Amniotic epithelial cell (primary cell): ENCODE results near the gene SIX5.
"Not testable (repeated sequence)": the region's sequence is repeated elsewhere in the genome, so short reads cannot be mapped to it uniquely, and the experiment has no call there.

Source experiments
- DNase-seq: peaks from one replicate; pipeline ENCODE4 v3.0.0-alpha.2; 2010; ENCODE audit warnings: low read depth

The SIX5 gene

DNA sequence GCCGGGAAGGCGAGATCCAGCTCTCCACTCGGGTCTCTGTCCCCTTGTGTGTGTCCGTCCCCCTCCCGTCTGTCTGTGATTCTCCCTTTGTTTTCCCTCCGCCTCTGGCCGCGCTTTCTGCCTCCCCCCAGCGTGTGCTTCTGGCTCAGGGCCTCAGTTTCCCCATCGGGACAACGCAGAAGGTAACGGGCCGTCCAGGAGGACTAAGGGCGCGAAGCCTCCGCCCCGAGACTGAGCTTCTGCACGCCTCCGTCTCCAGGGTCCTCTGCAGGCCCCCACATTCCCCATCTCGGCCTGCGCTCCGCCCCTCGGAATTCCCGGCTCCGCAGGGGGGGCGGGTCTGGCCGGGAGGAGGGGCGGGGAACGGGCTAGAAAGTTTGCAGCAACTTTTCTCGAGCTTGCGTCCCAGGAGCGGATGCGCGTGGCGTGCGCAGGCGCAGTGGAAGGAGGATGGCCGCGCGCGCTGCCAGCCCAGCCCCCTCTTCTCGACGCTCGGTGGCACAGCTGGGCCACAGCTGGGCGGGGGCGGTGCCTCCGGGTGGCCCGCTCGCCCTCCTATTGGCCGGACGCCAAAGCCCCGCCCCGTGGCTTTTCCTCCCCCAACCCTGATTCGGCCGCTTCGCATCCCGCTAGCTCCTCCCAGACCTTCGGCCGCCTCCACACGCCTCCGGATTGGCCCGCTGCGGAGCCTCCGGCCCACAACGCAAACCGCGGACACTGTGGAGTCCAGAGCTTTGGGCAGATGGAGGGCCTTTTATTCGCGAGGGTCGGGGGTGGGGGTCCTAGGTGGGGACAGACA is at the start of gene SIX5:
Gene SIX5, minus strand, starts transcription at position 269 of the 799 bp plus-strand sequence. CDS start 408 bp downstream, outside the sequence.
- peak; percentile 94 for DNase-seq

DNA sequence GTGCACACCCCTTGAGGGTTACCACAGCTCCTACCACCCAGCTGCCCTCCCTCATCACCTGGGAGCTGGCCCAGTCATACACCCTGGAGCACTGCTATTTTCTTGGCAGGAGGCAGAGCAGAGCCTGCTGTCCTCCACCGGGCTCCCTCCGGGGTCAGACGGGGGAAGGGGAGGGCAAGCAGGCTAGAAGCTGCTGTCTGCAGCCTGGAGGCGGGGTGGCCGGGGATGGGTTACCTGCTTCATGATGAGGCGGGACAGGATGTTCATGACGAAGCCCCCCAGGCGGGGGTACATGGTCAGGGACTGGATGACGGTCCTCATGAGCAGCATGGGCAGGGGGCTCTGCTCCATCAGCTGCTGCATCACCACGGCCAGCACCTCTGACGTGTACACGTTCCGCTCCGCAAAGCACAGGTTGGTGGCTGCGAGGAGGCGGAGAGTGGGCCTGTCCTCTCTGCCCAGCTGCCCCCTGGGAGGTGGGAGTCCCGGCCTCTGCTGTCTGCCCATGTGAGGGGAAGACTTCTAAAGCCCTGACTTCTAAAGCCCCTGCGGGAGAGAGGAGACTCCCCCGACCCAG is 48.8 kb upstream of the SIX5 start:
- no peak for DNase-seq

DNA sequence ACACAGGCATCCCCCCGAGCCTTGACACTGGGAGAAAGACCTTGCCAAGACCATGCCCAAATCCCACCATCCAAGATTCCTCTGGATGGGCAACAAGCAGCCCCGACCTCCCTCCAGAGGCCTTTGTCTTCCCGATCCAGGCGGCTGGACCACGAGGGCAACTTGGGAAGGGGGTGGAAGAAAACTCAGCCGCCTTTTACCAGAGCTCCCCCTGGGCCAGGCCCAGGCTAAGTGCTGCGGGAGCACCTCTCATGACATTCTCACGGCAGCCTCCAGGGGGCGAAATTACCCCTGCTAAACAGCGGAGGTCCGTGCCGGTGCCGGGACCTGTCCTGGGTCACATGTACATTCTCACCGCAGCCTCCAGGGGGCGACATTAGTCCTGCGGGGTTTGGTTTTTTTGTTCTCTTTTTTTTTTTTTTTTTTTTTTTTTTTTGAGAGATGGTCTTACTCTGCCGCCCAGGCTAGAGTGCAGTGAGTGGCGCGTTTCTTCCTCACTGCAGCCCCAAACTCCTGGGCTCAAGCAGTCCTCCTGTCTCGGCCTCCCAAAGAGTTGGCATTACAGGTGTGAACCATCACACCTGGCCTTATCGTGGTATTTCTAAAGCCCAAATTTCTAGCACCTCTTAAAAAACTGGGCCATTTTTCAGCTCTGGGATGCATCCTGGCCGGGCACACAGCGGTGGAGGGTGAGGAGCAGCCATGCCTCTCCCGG is 48.1 kb upstream of the SIX5 start:
- DNase-seq: peak; percentile 85

DNA sequence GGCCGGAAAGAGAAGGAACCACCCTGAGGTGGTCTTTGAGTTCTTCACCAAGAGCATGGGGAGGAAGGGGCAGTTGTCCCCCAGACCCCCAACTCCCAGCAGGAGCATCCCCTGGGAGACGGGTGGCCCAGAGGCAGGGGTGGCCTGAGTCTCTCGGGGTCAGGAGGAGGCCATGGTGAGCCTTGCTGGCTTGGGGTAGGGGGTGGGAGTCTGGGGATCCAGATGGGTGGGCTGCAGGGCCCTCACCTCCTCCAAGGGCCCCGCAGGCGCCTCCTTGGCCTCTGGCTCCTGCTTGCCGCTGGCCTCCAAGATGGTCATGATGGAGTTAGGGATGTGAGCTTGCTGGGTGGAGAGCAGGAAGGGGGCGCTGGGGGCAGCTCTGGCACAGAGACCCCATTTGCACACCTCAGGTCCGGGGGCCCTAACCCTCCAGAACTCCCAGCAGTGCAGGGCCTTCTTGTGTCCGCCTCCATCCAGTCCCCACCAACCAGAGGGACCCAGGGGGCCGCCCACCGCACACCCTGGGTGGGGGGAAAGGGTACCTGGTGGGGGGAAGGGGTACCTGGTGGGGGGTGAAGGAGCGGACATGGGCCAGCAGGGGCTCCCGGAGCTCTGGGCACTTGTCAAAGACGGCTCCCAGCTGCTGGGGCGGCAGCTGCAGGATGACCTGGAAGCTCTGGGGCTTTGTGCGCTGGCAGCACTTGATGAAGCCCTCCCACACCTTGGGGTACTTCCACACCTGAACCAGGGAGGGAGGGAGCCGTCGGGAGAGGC is 47.4 kb upstream of the SIX5 start:
- DNase-seq: no peak

DNA sequence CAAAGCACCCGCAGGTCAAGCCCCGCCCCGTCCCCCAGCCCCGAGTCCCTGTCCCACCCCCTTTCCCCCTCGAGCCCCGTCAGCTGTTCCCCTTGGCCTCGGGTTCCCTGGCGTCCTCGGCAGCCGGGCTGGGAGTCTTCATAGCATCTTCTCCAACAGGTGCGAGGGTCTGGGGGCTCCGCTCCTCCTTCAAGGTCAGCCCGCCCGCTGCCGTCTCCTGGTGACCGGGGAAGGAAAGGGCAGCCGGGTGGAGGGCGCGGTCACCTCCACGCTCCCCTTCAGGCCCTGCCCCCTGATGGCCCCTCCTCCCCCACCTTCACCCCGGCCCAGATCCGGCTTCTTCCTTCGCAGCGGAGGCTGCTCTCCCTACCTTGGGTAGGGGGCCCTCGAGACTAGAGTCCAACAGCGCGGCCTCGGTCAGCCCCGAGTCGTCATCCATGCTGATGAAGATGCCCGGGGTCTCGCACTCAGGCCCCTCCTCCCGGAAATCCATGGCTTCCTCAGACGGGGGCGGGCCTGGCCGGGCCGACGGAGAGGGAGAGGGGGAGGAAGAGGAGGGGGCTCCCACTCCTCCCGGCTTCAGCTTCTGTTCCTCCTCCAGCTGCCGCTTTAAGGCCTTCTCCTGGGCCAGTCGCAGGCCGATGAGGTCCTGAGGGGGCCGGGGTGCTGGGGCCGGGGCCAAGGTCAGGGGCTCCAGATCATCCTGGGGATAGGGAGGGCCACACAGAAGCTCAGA is 46.6 kb upstream of the SIX5 start:
- no peak for DNase-seq

DNA sequence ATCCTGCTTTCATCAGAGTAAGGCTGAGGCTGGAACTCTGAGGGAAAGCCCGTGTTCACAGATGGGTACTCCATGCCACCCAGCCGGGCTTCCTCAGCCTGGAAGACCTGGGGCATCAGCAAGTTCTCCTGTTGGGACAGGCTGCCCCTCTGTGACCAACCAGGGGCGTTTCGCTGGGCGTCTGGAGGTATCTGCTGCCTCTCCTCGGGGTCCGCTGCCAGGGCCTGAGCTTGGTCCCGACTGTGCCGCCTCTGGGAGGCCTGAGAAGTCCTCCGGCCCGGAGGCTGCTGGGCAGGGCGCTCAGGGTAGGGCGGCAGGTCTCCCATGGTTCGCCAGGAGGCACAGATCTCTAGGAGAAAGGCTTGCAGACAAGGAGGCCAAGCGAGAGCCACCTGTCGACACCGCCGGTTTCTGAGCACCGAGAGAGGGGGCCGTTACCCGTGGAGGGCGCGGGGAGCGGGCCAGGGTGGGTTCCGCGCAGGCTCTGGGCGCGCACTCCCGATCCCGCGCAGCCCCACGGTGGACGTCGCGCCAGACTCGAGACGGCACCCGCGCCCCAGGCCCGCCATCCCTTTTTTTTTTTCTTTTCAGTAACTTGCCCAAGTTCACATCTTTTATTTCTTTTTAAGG is 45.9 kb upstream of the SIX5 start, which contains the start of gene RSPH6A:
Gene RSPH6A, minus strand, starts transcription at position 458 of the 630 bp plus-strand sequence. Its CDS starts 132 bp downstream, at position 326.
- DNase-seq: no peak

DNA sequence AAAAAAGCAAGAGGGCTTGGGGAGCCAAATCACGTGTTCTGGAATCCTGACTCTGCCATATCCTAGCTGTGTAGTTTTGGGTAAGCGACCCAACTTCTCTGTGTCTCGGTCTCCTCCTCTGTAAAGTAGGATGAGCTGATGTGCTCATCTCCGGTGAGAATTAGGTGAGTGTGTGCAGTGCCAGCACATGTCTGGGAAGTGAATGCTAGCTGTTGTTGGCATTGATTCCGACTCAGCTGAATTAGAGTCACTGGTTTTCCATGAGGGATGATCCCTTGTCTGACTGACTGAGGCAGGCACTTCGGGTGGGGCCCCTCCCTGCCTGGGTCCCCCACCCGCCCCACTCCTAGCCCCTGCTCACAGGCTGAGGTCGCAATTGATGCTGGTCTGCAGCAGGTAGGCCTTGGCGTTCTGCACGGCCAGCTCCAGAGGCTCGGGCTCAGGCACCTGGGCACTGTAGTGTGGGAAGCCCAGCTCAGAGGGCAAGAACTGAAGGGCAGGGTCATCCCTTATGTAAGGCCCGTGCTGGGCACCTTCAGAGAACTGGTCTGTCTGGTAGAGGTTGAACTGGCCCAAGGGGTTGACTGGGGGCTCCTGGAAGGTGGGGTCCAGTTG is 45.2 kb upstream of the SIX5 start:
- no peak for DNase-seq

DNA sequence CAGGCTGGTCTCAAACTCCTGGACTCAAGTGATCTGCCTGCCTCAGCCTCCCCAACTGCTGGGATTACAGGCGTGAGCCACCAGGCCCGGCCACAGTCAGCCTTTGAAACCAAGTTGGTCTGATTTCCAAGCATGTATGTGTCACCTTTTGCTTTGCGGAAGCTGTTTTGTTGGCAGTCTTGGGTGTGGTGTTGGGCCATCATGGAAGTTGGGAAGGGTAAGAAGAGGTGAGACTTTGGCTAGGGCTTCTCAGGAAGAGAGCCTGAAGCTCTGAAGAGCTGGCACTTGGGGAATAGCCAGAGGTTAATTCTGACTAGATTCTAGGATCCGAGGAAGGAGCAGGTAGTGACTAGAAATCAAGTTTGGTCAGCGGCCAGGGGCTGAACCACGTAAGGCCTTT is 43.2 kb upstream of the SIX5 start:
- no peak for DNase-seq

DNA sequence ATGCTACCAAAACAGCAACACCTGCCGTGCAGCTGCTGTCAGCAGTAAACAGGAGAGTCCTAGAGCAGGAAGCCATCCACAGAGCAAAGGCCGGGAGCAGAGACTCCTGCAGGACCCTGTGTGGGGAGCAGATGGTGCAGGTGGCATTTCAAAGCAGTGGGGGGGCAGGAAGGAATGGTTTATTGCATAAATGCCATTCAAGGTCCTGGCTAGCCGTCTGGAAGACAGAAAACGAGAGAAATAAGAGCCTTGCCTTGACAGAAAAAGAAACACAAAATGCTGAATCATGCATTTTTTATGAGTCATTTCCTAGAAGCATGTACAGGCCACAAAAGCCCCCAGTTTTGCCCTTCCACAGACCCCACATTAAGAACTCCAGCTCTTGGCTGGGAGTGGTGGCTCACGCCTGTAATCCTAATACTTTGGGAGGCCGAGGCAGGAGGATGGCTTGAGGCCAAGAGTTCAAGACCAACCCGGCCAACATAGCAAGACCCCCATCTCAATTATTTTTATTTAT is 40.6 kb upstream of the SIX5 start:
- peak; percentile 73 for DNase-seq

DNA sequence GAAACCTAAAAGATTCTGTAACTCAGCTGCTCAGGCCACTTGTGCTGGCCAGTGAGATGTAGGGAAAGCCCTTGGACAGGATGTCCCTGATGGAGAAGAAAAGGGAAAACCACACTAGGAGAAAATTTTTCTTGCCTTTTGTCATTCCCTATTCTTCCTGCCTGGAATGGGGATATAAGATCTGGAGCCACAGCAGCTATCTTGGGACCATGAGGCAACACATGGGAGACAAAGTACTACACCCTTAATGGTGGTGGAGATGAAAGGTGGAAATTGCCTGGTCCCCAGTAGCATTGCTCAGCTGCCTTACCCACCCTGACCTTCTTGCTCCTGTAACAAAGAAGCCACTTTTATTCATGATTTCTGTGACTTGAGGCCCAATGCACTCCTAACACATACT is 36.7 kb upstream of the SIX5 start:
- DNase-seq: no peak

DNA sequence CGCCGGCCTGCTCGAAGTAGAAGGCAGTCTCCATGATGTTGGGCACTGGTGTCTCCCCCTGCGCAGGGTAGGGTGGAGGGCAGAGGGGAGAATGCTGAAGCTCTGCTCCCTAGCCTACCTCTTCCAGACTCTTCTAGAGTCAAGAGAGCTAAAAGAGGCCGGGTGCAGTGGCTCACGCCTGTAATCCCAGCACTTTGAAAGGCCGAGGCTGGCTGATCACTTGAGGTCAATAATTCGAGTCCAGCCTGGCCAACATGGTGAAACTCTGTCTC is 35.8 kb upstream of the SIX5 start:
- no peak for DNase-seq

DNA sequence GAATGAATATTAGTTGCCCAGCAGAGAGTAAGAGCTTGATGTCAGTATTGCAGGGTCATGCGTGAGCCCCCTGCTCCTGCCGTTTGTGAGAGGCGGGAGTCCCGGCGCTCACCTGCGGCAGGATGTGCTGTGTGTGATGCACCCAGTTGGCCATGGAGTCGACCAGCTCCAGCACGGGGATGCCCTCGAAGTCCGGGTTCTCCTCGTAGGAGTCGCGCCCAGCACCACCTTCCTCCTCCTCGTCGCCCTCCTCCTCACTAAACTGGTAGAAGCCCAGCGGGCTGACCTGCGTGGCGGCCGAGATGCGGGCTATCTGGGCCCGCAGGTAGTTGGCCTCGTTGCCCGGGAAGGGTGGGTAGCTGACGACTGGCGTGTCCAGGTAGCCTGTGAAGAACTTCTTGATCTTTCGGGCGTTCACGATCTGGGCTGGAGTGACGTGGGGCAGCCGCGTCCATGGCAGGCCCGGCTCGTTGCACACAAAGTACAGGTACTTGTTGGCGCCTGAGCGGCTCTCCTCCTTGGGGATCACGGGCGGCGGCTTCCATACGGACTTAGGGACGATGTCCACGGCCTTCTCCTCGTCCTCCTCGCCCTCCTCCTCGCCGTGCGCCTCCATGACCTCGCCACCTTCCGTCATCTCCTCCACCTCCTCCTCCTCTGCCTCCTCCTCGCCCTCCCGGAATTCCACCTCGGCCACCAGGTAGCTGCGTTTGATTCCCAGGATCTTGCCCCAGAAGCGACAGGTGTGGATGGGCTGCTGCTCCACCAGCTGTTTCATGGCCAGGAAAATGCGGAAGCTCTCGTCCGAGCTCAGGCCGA is 35.3 kb upstream of the SIX5 start:
- no peak for DNase-seq

DNA sequence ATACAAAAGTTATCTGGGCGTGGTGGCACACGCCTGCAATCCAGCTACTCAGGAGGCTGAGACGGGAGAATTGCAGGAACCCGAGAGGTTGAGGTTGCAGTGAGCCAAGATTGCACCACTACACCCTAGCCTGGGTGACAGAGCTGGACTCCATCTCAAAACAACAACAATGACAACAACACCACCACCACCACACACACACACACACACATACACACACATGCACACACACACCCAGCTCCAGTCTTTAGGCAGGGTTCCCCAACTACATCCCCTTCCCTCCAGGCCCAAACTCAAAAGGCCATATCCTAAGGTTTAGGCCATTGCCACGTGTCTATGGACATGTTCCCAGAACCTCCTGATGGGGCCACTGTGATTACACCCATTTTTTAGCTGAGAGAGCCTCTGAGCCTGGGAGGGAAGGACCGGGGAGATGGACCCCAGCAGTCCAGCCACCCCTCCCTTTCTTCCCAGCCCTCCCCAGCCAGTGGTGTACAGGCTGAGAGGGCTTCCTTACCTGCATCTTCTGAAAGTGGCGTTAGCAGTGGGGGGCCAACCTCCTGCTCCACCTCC is 32.6 kb upstream of the SIX5 start:
- DNase-seq: no peak

DNA sequence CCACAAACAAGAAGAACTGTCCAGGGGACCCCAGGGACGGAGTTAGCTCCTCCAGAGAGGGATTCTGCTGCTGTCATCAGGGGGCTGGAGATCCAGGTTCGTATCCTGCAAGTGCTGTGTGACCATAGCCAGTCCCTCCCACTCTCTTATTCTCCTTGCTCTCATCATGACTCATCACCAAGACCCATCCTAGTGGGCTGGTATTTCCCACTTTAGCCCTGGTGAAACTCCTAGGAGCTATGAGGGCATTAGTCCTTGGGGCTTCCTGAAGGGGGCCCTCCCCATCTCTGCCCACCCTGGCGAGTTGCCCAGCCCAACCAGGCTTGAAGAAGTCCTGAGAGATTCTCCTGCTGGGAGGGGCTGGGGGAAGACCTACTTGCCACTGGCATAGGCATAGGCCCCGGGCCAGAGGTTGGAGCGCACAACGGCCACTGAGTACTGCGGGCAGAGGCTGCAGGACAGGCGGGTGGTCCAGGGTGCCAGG is 31.1 kb upstream of the SIX5 start:
- DNase-seq: peak; percentile 72

DNA sequence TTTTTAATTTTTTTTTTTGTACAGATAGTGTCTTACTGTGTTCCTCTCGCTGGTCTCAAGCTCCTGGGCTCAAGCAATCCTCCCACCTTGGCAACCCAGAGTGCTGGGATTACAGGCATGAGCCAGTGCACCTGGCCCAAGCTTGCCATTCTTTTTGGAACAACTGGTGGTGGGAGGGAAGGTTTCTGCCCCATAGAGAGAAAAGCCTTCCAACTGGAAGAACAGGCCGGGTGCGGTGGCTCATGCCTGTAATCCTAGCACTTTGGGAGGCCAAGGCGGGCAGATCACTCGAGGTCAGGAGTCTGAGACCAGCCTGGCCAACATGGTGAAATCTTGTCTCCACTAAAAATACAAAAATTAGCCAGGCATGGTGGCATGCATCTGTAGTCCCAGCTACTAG is 30.5 kb upstream of the SIX5 start:
- not testable (repeated sequence) for DNase-seq

DNA sequence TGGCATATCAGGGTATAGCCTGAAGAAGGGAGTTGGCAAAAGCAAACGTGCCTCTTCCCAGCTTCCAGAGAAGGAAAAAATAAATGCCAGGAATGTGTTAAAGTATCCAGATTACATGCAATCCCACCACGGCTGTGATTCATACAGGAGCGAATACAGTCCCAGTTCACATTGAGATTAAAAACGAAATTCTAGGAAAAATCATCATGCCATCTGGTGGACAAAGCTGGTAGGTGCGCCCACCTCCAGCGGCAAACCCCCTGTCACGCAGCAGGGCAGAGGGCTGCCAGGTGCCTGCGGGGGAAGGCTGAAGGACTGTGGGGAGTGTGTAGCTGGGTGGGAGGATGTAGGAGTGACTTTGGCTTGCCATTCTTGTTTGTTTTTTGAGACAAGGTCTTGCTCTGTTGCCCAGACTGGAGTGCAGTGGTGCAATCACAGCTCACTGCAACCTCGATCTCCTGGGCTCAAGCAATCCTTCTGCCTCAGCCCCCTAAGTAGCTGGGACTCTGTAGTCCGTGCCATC is 30.0 kb upstream of the SIX5 start:
- peak; percentile 87 for DNase-seq

DNA sequence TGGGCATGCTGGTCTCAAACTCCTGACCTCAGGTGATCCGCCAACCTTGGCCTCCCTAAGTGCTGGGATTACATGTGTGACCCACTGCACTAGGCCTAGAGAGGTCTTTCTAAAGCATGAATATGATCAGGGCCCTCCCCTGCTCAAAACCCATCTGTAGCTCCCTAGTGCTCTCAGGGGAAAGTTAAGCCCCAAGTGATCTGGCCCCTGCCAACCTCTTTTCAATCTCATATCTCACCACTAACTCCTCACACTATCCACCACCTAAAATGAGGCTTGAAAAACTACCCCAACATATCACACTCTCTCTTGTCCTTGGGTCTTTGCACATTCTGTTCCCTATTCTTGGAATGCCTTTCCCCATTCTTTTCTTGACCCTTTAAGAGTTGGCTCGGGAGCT is 25.6 kb upstream of the SIX5 start:
- no peak for DNase-seq

DNA sequence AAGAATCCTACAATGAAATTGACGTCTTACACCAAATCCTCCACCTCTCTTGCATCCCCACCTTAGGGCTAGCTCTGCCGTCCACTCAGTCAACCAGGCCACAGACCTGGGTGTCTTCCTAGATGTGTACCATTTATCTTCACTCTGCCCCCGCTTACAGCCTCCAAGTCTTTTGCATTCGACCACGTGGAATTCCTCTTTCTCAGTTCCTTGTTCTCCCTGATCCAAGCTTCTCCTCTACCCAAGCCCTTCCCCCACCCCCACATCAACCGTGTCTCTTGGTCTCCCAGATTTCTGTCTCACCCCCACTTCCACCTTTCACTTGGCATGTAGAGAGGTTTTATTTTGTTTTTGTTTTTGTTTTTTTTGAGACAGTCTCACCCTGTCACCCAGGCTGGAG is 24.8 kb upstream of the SIX5 start:
- no peak for DNase-seq

DNA sequence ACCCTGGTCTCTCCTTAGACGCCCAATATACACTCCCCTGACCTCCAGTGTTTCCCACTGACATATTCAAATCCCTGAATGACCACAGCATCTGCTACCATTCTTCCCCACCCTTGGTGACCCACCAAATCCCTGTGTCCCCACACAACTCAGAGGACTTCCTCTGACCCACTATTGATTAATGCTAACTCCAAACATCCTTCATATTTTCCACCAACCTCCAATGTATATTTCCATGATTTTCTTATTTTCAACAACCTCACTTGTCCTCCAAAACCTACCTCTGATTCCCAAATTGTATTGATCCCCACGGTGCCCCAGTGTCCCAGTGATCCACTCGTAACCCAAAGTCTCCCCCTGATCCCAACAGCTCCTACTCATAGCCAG is 24.1 kb upstream of the SIX5 start:
- no peak for DNase-seq
